Activated CD4-positive, alpha-beta T cell treated with anti-CD3 and anti-CD28 coated beads, Interleukin-2, amount 50 U/mL, for 4 hours (primary cell): ENCODE results near the gene ADTRP.
A peak's percentile ranks its signal among the peaks of the same experiment; 100 is the strongest.

Experiments used
- DNase-seq, 2 experiments: peaks; one replicate each; pipeline ENCODE4 v3.0.0-alpha.2; 2020

ADTRP gene

GRCh38 chr6:11754625-11755271, 23.9 kb downstream of the ADTRP start:
- DNase-seq, result no peak

- DNase-seq, result no peak
Measured at GRCh38 chr6:11753798-11754197, 24.8 kb downstream of the ADTRP start.

GRCh38 chr6:11752360-11752759, 26.2 kb downstream of the ADTRP start:
- no peak for DNase-seq

- no peak for DNase-seq
Measured at GRCh38 chr6:11750682-11751081, 27.9 kb downstream of the ADTRP start.

- no peak for DNase-seq
Measured at GRCh38 chr6:11748591-11749210, 29.9 kb downstream of the ADTRP start.

GRCh38 chr6:11747021-11747420, 31.6 kb downstream of the ADTRP start:
- no peak for DNase-seq

- DNase-seq, result no peak
Measured at GRCh38 chr6:11744753-11745152, 33.9 kb downstream of the ADTRP start.

GRCh38 chr6:11744101-11744500, 34.5 kb downstream of the ADTRP start:
- DNase-seq, result no peak

- no peak for DNase-seq
Measured at GRCh38 chr6:11740875-11741274, 37.7 kb downstream of the ADTRP start.

GRCh38 chr6:11738661-11739375, 39.8 kb downstream of the ADTRP start:
- no peak for DNase-seq

GRCh38 chr6:11738234-11738633, 40.4 kb downstream of the ADTRP start:
- no peak for DNase-seq

- DNase-seq, result no peak
Measured at GRCh38 chr6:11736601-11737000, 42.0 kb downstream of the ADTRP start.

GRCh38 chr6:11734861-11735613, 43.6 kb downstream of the ADTRP start:
- no peak for DNase-seq

GRCh38 chr6:11732036-11732631, 46.5 kb downstream of the ADTRP start:
- peak in 1 of 2 experiments; percentile 41 for DNase-seq

- no peak for DNase-seq
Measured at GRCh38 chr6:11731423-11731822, 47.2 kb downstream of the ADTRP start.

- DNase-seq, result no peak
Measured at GRCh38 chr6:11730641-11731040, 48.0 kb downstream of the ADTRP start.

GRCh38 chr6:11729076-11729475, 49.5 kb downstream of the ADTRP start:
- peak; percentile 44 to 51 for DNase-seq

- DNase-seq, result peak; percentile 42 to 47
Measured at GRCh38 chr6:11727998-11728961, 50.3 kb downstream of the ADTRP start.

GRCh38 chr6:11727346-11727997, 51.1 kb downstream of the ADTRP start:
- DNase-seq, result no peak

GRCh38 chr6:11724286-11724685, 54.3 kb downstream of the ADTRP start:
- DNase-seq, result no peak
